GM04503 (cell line): Measurements from ENCODE around the gene RHOBTB3.
"Not testable (repeated sequence)": the region's sequence is repeated elsewhere in the genome, so short reads cannot be mapped to it uniquely, and the experiment has no call there.

ENCODE experiments used
- DNase-seq: peaks from one replicate; pipeline ENCODE4 v3.0.0-alpha.2; 2012; ENCODE audit warnings: low read depth

The RHOBTB3 gene, protein sequence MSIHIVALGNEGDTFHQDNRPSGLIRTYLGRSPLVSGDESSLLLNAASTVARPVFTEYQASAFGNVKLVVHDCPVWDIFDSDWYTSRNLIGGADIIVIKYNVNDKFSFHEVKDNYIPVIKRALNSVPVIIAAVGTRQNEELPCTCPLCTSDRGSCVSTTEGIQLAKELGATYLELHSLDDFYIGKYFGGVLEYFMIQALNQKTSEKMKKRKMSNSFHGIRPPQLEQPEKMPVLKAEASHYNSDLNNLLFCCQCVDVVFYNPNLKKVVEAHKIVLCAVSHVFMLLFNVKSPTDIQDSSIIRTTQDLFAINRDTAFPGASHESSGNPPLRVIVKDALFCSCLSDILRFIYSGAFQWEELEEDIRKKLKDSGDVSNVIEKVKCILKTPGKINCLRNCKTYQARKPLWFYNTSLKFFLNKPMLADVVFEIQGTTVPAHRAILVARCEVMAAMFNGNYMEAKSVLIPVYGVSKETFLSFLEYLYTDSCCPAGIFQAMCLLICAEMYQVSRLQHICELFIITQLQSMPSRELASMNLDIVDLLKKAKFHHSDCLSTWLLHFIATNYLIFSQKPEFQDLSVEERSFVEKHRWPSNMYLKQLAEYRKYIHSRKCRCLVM

DNA sequence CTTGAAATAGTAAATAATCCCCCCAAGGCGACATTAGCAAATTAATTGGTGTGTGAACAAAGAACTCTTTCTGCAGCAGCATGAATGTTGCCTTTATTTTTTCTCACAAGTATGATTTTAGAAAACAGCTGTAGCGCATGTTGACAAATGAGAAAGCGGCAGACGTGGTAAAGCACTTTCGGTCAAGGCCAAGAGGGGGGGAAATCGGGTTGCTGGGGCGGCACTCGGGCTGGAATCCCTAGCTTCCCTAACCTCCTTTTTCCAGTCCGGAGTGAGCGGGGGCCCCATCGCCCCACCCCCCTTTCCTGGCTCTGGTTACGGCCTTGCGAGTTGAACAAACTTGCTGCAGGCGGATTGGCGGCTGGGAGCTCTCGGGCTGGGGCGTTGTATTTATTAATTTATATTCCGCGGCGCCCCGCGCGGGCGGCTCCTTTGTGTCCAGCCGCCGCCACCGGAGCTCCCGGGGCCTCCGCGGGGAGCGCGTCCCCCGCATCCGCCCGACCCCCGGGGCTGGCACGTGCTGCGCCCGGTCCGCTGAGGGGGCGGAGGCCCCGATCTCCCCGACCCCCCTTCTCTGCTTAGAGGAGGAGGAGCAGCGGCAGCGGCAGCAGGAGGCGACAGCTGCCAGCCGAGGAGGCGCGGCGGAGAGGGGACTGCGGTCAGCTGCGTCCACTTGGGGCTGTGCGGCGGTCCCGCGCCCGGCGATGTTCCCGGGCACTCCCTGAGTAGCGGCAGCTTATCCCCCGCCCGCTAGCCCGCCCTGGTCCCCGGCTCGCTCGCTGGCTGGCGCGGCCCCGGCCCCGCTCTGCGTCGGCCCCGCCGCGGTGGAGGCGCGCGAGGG lies at the start of gene RHOBTB3:
TSS of gene RHOBTB3 (plus strand) at position 607 of the 841 bp plus-strand sequence. CDS start 347 bp downstream, outside the sequence.
- DNase-seq = peak; percentile 59

DNA sequence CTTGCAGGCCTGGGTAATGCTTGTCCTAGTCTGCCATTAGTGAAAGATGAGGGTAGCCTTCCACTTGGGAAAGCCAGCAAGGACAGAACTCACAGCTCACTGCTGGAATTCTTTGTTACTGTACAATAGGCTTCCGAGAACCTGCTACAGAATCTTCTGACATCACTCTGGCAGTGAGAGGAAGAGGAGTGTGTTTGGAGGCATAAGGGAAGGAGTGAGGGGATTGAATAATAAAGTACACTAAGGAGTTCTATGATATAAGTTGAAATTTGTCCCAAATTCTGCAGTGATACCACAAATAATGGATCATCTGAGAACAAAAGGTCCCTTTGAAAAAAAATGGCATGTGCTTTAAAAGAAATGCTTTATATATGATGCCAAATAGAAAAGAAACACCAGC lies 48.2 kb upstream of the RHOBTB3 start, which contains the start of gene SPATA9:
TSS of gene SPATA9 (minus strand) at position 101 of the 400 bp plus-strand sequence. CDS start 137 bp downstream, outside the sequence.
- no peak for DNase-seq

DNA sequence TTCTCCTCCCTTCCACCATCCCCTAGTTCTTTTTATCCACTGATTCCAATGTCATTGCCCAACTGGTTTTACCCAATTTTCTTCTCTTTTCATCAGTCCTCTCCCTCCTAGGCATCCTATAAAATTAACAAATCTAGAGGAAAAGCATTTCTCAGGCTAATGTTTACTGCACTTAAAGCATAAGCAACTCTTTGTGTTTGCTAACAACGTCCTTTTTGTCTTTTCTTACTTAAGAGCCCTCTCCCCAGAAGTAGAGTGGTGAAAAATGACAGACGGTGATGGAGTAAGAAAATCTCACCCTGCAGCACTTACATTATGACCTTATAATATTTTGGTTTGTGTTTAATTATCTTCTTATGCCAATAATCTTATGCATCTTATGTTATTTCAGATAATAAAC lies 46.8 kb upstream of the RHOBTB3 start:
- no peak for DNase-seq

DNA sequence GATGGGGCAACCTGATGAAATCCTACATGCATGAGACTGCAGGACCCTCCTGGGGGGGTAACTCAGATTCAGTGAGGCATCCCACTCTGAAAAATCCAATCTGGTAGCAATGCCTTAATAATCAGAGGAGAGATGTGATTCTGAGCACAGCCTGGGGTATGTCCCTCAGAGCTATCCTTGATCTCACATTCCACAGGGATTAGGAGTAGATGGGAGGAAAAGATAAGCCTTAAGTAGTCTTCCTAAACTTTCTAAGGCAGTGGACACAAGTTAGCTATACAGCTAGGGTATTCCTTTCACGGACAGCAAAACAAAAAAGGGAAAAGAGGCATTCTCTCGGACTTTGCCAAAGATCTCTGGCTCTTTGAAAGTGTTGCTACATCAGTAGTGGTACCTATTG lies 44.5 kb upstream of the RHOBTB3 start:
- no peak for DNase-seq

DNA sequence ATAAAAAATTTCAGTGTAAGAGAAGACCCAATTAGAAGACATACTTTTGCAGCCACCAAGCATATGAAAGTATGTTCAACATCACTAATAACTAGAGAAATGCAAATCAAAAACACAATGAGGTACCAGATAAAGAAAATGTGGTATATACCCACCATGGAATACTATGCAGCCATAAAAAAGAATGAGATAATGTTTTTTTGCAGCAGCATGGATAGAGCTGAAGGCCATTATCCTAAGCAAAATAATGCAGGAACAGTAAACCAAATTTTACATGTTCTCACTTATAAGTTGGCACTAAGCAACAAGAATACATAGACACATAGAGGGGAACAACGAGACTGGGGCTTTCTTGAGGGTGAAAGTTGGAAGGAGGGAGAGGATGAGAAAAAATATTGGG lies 41.5 kb upstream of the RHOBTB3 start:
- DNase-seq = no peak

DNA sequence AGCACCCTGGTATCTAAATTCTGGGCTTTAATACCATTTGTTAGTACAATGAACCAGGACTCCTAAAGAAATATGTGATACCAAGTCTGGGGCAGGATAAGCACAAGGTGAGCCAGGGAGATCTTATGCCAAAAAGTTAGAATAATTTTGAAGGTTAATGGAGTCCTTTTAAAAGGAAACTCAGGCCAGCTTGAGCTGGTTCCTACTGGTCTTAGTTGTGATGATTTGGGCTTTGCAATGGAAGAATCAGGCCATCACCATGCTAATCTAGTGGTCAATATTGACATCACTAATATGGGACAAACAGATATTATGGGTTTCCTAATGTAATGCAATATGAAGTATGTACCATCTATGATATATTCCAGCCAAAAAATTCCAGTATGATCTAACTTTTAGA lies 40.8 kb upstream of the RHOBTB3 start:
- no peak for DNase-seq

DNA sequence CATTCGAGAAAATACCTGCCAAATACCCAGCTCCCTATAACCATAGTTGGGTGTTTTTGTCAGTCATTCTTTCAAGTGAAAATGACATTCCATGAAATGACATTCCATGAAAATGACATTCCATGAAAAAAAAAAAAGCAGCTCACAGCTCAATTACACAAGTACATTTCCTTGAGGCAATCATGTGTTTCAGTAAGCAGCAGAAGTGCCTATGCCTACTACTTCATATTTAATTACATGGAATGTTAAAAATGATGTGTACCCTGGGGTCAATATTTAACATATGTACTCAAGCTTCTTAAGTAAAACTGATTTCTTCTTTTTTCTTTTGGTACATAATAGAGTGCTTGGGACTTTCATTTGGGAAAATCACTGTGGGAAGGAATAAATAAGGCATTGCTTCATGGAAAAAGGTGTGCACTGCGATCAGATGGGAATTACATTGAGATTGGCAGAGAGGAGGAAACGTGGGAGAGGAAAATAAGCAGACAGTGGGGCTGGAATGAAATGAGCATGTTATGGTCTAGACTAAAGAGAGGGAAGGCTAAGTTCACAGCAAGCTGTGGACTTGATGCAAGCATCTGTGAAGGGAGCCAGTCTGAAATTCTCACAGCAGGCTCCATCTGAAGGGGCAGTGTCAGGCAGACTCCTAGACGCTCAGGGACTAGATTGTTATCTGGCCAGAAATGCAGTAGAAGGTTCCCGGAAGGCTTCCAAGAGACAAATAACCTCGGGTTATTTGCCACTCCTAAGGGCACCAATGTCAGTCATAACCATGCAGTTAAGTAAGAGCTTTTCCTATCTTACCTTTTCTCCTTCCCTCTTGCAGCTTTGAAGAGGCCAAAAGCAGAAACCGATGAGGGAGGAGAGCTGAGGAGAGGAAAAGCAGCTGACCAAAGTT lies 33.1 kb upstream of the RHOBTB3 start:
- DNase-seq = no peak

DNA sequence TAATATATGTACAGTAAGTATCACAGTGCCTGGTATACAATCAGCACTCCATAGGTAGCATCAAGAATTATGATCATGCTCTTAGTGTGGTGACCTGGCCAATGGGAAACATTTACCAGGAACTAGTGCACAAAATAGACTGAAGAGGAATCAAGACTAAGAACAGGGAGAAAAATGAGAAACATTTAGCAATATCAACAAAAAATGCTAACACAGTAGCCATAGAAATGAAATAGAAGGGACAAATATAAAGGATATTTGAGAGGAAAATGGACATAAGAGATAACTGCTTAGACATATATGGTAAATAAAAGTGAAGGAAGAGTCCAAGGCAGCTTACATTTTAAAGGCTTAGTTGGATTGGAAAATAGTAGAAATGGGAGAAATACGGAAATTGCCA lies 31.8 kb upstream of the RHOBTB3 start:
- DNase-seq = no peak

DNA sequence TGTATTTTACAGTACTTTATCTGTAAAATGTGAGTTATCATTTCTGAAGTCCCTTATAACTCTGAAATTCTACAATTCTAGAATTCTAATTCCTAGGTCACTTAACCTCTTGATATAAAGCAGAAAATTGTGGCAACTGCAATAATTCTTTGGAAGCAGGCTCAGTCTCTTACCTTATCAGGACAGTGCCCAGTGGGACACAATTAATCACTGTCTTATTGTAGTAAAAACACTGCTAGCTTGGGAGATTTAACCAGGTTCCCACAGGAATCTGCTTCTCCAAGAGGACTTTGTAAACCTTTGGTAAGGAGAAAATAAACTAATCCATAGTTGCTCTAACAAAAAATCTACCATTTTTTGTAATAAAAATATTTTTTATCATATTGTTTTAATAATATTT lies 30.1 kb upstream of the RHOBTB3 start:
- no peak for DNase-seq

DNA sequence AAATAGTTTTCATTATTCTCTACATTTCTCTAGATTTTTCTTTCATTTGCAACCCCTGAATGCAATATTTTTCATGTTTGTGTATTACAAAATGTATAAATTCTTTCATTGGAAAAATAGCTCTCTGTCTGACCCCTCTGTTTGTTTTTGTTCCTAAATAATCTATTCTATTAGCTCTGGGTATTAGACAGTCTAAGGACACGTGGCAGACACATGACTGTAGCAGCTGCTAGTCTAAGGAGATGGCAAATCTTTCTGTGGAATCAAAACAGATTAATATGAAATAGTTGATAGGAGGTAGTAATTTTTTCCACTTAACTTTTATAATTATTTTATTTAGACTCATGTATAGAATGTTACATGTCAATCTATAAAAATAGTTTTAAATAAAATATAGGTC lies 27.0 kb upstream of the RHOBTB3 start:
- no peak for DNase-seq

DNA sequence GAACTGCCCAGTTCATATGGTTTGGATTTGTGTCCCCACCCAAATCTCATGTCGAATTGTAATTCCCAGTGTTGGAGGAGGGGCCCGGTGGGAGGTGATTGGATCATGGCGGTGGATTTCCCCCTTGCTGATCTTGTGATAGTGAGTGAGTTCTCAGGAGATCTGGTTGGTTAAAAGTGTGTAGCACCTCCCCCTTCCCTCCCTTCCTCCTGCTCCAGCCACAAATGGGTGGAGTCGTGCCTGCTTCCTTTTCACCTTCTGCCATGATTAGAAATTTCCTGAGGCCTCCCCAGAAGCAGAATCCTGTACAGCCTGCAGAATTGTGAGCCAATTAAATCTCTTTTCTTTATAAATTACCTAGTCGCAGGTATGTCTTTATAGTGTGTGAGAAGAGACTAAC lies 24.9 kb upstream of the RHOBTB3 start:
- DNase-seq = not testable (repeated sequence)

DNA sequence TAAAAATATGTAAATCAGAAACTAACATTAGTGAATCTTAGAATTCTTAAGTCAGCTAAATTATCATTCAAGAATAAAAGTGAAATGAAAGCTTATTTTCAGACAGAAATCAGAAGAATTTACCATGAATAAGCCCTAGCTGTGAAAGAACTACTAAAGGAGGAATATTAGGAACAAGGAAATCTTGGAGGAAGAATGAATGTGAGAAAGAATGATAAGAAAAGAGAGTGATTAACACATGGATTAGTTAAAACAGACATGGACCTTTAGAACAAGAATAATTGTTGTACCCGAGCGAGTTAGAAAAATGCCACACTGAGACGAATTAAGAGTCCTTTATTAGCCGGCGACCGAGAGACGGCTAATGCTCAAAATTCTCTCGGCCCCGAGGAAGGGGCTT lies 24.1 kb upstream of the RHOBTB3 start:
- DNase-seq = no peak

DNA sequence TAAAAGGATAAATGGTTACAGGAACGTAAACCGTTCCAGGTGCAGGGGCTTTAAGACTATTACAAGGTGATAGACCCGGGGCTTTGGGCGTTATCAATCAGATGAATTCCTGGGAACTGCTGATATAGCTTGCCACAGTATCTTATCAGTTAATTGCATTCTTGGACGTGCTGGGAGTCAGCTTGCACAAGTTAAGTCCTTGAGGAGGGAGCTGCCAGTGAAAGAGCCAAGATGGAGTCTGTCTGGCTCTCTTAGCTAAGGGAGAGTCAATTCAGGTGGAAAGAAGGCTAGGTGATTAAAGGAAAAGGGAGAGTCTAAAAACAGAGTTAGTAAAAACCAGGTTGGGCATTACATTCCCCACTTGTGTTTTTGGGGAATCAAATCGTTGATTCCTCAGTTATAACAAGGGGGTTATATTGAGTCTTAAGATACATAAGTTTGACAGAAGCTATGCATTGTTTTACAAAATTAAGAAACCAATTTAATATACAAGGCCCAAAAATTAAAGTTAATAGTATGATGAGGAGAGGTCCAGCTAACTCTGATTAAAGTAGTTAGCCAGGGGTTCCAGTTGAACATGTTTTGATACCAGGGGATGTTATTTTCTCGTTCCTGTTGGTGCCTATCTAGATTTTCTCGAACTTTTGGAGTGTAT lies 23.5 kb upstream of the RHOBTB3 start:
- DNase-seq = not testable (repeated sequence)

DNA sequence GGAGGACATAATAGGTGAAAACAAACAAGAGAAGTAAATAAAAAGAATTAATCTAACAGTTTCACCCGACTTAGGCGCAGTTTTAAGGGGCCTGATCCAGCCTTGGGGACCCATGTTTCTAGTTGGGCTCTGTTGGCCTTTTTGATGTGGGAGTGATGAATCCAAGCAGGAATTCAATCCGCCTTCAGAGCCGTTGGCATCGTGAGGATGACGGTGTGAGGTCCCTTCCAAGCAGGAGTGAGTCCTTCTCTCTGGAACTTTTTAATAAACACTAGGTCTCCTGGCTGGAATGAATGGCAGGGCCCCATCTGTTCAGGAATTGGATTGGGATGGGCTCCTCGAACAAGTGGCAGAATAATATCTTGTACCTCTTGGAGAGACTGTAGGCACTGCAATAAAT lies 22.3 kb upstream of the RHOBTB3 start:
- DNase-seq = no peak

DNA sequence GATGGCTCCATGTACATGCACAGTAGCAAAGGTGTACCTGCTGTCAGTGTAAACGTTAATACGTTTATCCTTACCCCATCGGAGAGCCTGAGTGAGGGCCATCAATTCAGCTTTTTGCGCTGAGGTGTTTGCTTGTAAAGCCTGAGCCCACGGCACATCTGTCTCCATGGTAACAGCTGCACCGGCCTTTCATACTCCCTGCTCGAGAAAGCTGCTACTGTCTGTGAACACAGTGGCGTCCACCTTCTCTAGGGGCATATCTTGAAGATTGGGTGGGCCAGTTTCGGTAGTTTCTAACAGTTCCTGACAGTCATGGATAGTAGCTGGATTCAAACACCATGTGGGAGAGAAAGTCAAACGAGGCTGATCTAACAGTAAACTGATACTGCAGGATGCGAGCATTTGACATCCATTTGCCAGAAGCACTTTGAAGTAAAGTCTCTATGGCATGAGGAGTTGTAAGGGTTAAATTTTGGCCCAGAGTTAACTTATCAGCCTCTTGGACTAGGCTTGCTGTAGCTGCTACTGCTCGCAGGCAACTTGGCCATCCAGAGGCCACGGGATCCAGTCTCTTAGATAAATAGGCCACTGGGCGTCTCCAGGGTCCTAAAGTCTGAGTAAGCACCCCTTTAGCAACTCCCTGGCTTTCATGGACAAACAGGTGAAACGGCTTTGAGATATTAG lies 21.0 kb upstream of the RHOBTB3 start:
- DNase-seq = no peak

DNA sequence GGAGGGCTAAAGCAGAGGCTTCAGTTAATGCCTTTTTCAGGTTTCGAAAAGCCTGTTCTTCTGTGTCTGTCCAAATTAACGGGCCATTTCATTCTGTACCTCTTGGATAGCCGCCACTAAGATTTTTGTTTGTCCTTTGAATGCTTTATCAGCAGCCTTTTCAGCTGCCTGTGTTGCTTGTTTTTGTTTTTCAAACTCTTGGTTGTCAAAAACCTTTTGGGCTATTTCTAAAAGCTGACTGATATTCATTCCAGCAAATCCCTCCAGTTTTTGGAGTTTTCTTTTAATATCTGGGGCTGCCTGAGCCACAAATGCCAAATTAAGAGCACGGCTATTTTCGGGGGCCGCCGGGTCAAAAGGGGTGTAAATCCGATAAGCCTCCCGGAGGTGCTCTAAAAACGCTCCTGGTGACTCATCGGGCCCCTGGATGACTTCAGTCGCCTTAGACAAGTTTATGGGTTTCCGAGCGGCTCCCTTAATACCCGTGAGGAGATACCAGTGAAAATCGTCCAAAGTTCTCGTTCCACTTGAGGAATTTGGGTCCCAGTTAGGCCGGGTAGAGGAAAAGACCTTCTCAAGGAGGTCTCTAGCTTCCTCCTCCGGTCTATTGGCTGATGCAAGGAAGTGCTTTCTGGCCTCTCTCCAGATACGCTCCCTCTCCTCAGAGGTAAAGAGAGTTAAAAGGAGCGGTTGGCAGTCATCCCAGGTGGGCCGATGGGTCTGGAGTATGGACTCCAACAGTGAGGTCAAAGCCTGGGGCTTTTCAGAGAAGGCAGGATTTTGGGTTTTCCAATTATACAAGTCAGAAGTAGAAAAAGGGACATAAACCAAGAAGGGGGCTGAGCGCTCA lies 20.3 kb upstream of the RHOBTB3 start:
- not testable (repeated sequence) for DNase-seq

DNA sequence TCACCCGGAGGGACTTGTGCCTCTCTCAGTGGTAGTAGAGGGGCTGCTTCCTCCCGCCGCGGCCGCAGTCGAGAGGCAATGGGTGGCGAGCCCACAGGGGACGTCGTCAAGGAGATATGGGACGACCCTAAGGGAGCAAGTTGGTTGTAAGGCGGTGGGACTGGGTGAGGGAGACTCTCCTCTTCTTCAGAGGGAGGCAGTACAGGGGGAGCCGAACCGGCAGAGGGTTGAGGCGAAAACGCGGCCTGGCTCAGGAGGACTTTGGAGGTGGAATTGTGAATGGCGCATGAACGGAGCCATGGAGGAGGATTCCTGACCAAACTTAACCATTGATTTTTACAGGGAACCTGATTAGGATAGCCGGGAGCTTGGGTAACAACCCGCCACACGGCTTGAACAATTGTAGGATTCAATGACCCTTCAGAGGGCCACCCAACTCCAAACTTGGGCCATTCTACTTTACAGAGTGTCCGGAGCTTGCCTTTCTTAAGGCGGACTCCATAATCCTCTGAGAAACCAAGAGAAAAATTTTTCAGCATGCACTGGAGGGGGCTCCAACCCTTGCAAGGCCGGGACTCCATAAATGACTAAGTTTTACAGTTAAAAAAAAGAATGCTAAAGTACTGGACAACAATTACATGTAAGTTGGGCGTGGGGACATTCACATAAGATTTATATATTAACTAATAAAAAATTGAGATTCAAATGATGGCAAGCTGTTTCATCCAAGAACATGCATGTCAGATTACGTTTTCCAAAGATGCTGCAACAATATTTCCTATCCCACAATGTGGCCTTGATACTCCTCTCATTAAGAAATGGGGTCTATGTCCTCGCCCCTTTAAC lies 19.4 kb upstream of the RHOBTB3 start:
- no peak for DNase-seq

DNA sequence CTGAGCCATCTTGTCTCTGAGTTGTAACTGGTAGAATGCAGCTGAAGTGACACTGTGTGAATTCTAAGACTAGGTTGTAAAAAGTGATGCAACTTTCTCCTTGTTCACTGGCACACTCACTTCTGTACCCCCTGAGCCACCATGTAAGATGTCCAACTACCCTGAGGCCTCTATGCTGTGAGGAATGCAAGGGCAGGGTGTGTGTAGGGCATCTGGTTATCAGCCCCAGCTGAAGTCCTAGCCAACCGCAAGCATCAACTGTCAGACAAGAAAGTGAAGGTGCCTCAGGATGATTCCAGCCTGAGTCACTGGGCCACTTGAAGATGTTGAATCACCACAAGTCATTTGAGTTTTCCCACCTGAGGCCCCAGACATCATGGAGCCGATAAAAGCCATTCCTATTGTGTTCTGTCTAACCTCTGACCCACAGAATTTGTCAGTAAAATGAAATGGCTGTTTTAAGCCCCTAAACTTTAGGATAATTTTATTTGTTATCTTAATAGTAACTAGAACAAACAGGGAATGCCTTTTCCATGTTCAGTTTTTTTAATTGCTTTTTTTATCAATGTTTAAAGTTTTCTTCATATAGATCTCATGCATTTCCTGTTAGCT lies 18.7 kb upstream of the RHOBTB3 start:
- DNase-seq = peak; percentile 53
